Fibroblast of lung (primary cell): ENCODE results near the gene WBP11.

Experiments
- CTCF ChIP-seq, 2 donors: IDR thresholded peaks in 1 of 2; conservative IDR thresholded peaks in 1 of 2; 1 replicate in 1 of 2; 2 replicates in 1 of 2; pipeline ENCODE4 v1.5.1; 2011 to 2012; ENCODE audit warnings: low read length in 2 of 2, control low read depth in 1 of 2, inconsistent platforms in 1 of 2, low read depth in 1 of 2, mild to moderate bottlenecking in 1 of 2
- EZH2 ChIP-seq: IDR thresholded peaks from 2 replicates; pipeline ENCODE4 v1.5.1; 2012; ENCODE audit warnings: low read length, control low read depth, mild to moderate bottlenecking; ENCODE audit errors: missing control alignments

- TF ChIP-seq CTCF (conservative IDR thresholded peaks at IDR 0.05 in 1 of 2, IDR thresholded peaks at IDR 0.05 in 1 of 2; ENCODE audit: low read depth in 1 of 2, low read length in 2 of 2) (no peak), EZH2 (no peak)
Observed at GRCh38 chr12:14802721-14803010, 612 bp downstream of the WBP11 start.
